Thyroid gland (tissue), 4 donors: Measurements from ENCODE around the gene SLC39A2.
"Not testable (repeated sequence)": the region's sequence is repeated elsewhere in the genome, so short reads cannot be mapped to it uniquely, and the experiment has no call there.

Source experiments
- POLR2A ChIP-seq, 2 donors: fragments of 450-650 bp; IDR thresholded peaks; one replicate each; pipeline ENCODE4 v1.6.1; 2017; ENCODE audit warnings: antibody characterized with exemption in 2 of 2, mild to moderate bottlenecking in 2 of 2, moderate library complexity in 1 of 2
- TF ChIP-seq, protein P1 (sequence below), 6 experiments: fragments of 200-600 bp in 3 of 6; fragments of 450-650 bp in 3 of 6; sonication (generic) in 3 of 6; IDR thresholded peaks; one replicate each; pipeline ENCODE4 v1.5.1; 2016 to 2019; ENCODE audit warnings: antibody characterized with exemption in 6 of 6, mild to moderate bottlenecking in 2 of 6, inconsistent platforms in 1 of 6, moderate library complexity in 1 of 6

- TF ChIP-seq, protein P1, sequence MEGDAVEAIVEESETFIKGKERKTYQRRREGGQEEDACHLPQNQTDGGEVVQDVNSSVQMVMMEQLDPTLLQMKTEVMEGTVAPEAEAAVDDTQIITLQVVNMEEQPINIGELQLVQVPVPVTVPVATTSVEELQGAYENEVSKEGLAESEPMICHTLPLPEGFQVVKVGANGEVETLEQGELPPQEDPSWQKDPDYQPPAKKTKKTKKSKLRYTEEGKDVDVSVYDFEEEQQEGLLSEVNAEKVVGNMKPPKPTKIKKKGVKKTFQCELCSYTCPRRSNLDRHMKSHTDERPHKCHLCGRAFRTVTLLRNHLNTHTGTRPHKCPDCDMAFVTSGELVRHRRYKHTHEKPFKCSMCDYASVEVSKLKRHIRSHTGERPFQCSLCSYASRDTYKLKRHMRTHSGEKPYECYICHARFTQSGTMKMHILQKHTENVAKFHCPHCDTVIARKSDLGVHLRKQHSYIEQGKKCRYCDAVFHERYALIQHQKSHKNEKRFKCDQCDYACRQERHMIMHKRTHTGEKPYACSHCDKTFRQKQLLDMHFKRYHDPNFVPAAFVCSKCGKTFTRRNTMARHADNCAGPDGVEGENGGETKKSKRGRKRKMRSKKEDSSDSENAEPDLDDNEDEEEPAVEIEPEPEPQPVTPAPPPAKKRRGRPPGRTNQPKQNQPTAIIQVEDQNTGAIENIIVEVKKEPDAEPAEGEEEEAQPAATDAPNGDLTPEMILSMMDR (IDR thresholded peaks at IDR 0.05): not testable (repeated sequence)
- TF ChIP-seq POLR2A (IDR thresholded peaks at IDR 0.05): not testable (repeated sequence)
Observed at GRCh38 chr14:21009721-21010120, 10.6 kb downstream of the SLC39A2 start.
